Coronary artery (tissue), 2 donors: ENCODE data around the gene NUBP1.

Source experiments
- DNase-seq: peaks from one replicate; pipeline ENCODE4 v3.0.0-alpha.2; 2017; ENCODE audit warnings: low spot score
- H3K27ac ChIP-seq, 2 donors: fragments of 200-600 bp; sonication (generic); one replicate each; pipeline ENCODE4 v1.5.1; 2016 to 2019
- H3K4me3 ChIP-seq: fragments of 200-600 bp; sonication (generic); 2 replicates; pipeline ENCODE4 v1.5.1; 2016; ENCODE audit warnings: mild to moderate bottlenecking, moderate library complexity
- TF ChIP-seq, protein P1 (sequence below): fragments of 200-600 bp; sonication (generic); IDR thresholded peaks from one replicate; pipeline ENCODE4 v1.5.1; 2019; ENCODE audit warnings: antibody characterized with exemption

The NUBP1 gene

DNA sequence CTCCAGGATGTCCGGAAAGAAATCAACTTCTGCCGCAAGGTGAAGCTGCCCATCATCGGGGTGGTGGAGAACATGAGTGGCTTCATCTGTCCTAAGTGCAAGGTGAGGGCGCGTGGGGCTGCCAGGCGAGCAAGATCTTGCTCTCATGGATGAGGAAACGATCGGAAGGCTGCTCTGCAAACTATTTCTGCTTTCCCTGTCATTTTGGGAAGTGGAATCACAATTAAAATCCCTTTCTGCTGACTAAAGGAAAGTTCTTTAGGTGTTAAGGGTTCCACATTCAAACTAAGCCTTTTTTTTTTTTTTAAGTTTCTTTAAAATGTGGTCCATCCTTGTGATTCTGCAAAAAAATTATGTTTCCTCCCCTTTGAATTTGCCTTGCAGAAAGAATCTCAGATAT is 17.7 kb downstream of the NUBP1 start:
- Histone ChIP-seq H3K27ac (no peak overlapping the region), H3K4me3 (no peak overlapping the region)
- TF ChIP-seq, protein P1, sequence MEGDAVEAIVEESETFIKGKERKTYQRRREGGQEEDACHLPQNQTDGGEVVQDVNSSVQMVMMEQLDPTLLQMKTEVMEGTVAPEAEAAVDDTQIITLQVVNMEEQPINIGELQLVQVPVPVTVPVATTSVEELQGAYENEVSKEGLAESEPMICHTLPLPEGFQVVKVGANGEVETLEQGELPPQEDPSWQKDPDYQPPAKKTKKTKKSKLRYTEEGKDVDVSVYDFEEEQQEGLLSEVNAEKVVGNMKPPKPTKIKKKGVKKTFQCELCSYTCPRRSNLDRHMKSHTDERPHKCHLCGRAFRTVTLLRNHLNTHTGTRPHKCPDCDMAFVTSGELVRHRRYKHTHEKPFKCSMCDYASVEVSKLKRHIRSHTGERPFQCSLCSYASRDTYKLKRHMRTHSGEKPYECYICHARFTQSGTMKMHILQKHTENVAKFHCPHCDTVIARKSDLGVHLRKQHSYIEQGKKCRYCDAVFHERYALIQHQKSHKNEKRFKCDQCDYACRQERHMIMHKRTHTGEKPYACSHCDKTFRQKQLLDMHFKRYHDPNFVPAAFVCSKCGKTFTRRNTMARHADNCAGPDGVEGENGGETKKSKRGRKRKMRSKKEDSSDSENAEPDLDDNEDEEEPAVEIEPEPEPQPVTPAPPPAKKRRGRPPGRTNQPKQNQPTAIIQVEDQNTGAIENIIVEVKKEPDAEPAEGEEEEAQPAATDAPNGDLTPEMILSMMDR = no peak
- DNase-seq = no peak

DNA sequence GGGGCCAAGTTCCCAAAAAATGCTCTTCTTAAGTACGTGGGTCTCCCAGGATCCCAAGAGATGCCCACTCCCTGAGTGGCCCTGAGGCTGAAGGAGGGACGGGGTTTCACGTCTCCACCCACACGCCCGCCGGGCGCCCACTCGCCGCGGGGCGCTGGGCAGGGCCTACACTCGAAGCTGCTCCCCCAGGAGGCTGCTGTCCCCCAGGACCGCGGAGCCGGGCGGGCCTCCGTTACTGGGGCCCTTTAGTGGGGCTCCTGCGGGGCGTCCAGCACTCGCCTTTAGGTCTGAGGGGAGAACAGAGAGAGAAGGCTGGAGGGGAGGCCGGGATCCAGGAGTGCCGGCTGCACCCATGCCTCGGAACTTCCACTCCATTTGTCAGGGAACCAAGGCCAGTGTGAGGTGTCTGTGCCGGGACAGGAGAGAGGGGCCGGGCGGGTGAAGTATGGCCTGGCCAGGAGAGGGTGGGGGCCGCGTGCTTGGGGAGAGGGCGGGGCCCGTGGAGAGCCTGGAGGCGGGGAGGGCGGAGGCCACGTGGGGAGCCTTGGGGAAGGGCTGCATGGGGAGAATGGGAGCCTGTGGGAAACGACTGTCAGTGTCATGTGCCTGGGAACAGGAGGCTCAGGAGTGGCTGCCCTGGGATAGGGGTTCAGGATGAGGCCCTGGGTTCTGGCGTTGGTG is 18.8 kb downstream of the NUBP1 start:
- TF ChIP-seq, protein P1 = no peak
- H3K4me3 ChIP-seq = no peak overlapping the region
- H3K27ac ChIP-seq = no peak overlapping the region
- no peak for DNase-seq

DNA sequence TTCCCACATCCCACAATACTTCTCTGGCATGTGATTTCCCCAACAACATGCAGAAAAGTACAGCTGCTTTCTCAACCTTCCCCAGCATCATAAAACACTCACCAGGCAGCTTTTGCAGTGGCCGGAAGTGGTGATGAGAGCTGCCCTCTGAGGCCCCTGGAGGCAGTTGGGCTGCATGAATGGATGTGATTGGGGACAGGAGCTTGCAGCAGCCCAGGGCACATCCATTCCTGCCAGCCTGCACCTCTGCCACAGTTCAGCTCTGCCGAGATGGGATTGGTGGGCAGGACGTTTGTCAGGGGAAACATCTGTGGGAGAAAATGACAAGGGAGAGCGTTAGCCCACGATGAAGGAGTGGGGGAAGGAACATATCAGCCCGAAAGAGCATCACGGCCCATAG is 19.8 kb downstream of the NUBP1 start:
- TF ChIP-seq, protein P1 = no peak
- H3K4me3 ChIP-seq = no peak overlapping the region
- no peak for DNase-seq
- H3K27ac ChIP-seq = no peak overlapping the region

DNA sequence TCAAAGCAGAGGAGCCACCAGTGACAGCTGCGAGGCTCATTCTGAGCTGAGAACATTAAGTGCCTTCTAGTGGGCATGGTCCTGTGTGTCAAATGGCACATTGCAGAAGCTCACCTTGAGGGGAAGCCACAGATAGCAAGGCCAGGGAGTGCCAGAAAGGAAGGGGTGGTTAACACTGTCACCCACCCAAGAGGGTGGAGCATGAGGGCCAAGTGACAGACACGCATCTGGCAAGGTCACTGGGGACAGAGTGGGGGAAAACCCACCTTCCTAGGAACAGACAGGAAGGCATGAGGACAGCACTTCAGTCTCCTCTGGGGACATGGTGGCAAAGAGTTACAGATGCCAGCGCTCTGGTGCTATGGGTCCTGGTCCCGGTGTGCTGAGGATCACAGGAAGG is 22.1 kb downstream of the NUBP1 start:
- no peak for DNase-seq
- H3K27ac ChIP-seq = no peak overlapping the region
- TF ChIP-seq, protein P1 = no peak
- H3K4me3 ChIP-seq = no peak overlapping the region

DNA sequence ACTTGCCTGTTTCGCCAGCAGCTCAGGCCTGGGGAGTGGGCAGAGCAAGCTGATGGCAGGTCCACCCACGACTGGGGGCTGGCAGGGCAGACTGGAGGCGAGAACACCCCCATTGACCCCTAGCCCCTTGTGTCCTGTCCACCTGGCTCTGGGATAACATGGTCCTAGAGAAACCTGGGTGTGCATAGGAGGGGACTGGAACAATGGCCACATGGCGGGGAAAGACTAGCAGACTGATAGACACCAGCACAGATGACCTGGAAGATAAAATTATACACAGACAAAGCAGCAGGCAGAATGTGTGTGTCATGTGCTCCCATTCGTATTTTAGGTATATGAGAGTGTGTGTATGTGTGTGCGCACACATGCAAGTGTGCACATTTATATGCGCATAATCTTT is 23.5 kb downstream of the NUBP1 start:
- TF ChIP-seq, protein P1 = no peak
- DNase-seq = no peak
- no peak overlapping the region for H3K27ac ChIP-seq
- no peak overlapping the region for H3K4me3 ChIP-seq

DNA sequence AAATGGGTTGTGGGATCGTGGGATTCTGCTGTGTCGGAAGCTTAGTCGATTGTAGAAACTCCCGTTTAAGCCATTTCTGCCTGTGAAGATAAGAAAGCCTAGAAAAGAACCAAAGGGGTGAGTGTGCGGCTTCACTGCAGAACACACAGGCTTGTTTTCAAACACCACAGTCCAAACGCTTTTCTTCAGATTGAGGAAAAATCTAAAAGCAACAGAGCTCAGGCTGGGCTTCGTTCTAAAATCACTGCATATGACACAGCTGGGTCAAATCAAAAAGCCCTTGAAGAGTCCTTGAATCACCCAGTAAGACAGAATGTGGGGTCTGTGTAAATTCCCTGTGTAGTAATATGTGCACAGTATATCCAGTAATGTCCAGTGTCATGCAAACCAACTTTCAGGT is 25.7 kb downstream of the NUBP1 start:
- no peak overlapping the region for H3K4me3 ChIP-seq
- no peak overlapping the region for H3K27ac ChIP-seq
- TF ChIP-seq, protein P1 = no peak
- no peak for DNase-seq

DNA sequence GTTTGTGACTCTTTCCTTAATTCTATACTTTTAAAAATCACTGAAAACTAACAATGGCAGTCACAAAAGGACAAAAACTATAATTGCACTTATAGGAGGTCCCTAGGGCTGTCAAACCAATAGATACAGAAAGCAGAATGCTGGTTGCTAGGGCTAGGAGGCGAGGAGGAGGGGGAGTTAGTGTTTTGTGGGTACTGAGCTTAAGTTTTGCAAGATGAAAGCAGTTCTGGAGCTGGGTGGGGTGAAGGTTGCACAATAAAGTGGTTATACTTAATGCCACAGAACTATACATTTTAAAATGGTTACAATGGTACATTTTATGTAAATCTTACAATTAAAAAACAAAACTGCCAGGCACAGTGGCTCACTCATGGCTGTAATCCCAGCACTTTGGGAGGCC is 27.3 kb downstream of the NUBP1 start:
- DNase-seq = no peak
- TF ChIP-seq, protein P1 = no peak
- no peak overlapping the region for H3K4me3 ChIP-seq
- no peak overlapping the region for H3K27ac ChIP-seq
